ENCODE measurements around the gene KRTAP10-9.
A peak's percentile ranks its signal among the peaks of the same experiment; 100 is the strongest.
"Not testable (repeated sequence)": the region's sequence is repeated elsewhere in the genome, so short reads cannot be mapped to it uniquely, and the experiment has no call there.

The KRTAP10-9 gene

DNA sequence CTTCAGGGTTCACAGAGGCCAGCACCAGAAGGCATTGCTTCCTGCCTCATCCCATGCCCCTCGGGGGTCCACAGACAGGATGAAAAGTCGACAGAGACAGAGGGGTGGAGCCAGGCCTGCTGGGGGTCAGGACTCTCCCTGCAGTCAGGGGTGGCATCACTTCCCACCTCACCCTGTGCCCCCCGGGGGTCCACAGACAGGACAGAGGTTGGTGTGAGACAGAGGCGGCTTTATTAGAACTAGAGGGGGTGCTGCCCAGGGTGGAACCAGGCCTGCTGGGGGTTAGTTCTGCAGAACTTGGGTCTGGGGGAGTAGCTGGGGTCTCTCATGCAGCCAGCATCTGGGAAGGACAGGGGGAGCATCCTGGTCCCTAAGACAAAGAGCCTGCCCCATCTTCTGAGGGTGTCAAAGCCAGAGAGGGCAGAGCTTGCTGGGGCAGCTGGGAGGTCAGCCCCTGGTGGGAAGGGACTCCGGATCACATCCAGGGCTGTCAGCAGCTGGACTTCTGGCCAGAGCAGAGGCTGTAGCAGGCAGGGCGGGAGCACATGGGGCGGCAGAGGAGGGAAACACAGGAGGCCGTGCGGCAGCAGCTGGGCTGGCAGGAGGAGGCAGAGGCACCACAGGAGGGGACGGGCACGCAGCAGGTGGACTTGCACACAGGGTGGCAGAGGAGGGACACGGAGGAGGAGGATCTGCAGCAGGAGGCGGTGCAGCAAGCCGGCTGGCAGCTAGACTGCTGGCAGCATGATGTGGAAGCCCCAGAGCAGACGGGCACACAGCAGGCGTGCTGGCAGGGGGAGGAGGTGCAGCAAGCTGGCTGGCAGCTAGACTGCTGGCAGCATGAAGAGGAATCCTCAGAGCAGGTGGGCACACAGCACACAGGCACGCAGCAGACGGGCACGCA, 35.7 kb upstream of the KRTAP10-9 start:
- not testable (repeated sequence) for H3K9me3 Mint-ChIP-seq; ATAC-seq (ENCODE audit: low read depth); H3K4me1 Mint-ChIP-seq; H3K4me3 Mint-ChIP-seq; H3K36me3 Mint-ChIP-seq; H3K27ac Mint-ChIP-seq; DNase-seq (ENCODE audit: low spot score in 2 of 2)
- peaks cover 23% of the 10 kb centered on the region for H3K27me3 Mint-ChIP-seq

GRCh38 chr21:44591801-44592130, 35.1 kb upstream of the KRTAP10-9 start:
- H3K9me3 Mint-ChIP-seq; H3K4me1 Mint-ChIP-seq; H3K4me3 Mint-ChIP-seq; H3K27ac Mint-ChIP-seq; H3K36me3 Mint-ChIP-seq; ATAC-seq (ENCODE audit: low read depth): not testable (repeated sequence)
- H3K27me3 Mint-ChIP-seq, result peaks cover 19% of the 10 kb centered on the region
- peak in 1 of 2 donors; percentile 8 for DNase-seq (ENCODE audit: low spot score in 2 of 2)

DNA sequence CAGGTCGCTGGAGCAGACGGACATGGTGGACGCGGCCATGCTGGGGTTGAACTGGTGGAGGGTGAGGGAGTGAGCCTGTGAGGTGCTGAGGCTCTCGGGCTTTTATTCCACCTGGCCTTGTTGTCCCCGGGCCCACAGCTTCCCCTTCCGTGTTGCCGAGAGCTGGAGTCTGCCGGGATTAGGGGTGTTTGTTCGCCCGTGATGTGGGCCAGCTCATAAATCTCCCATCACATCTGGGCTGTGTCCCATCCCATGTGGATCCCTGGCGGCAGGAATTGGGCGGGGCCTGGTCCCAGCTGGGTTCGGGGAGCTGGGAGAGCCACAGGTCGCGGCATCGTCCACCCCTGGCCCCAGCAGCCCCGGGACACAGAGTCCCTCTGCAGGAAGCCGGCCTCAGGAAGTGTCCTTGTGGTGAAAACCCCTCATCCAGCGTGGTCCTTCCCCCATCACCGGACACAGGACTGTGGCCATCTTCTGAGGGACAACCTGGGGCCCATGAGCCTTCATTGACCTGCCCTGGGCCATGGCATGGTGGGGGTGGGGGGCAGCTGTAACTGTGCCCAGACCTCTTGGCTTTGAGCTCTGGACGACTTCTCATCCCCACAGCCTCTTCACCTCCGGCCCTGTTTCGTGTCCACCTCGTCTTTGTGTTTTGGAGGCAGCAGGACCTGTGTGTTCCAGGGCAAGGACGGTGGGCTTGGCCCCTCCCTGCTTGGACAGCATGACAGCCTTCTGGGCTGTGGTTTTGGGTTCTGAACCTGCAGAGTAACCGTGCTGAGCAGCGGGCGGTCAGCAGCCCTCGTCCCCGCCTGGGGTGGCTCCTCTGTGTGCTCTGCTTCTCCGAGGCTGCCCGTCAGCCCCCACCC, 34.2 kb upstream of the KRTAP10-9 start, which contains the start of gene KRTAP10-6:
Gene KRTAP10-6, minus strand, starts transcription at position 60 of the 866 bp plus-strand sequence. Its CDS starts 21 bp downstream, at position 39.
- no peaks in the 10 kb centered on the region for H3K9me3 Mint-ChIP-seq
- H3K27ac Mint-ChIP-seq, result no peak within 1 kb of the TSS
- H3K4me1 Mint-ChIP-seq, result peaks cover 2% of the 10 kb centered on the region
- ATAC-seq (ENCODE audit: low read depth), result no peak
- DNase-seq (ENCODE audit: low spot score in 2 of 2), result peak in 1 of 2 donors; percentile 6
- H3K36me3 Mint-ChIP-seq, result no peaks in the 10 kb centered on the region
- H3K27me3 Mint-ChIP-seq, result peaks cover 19% of the 10 kb centered on the region
- no peak within 1 kb of the TSS for H3K4me3 Mint-ChIP-seq

DNA sequence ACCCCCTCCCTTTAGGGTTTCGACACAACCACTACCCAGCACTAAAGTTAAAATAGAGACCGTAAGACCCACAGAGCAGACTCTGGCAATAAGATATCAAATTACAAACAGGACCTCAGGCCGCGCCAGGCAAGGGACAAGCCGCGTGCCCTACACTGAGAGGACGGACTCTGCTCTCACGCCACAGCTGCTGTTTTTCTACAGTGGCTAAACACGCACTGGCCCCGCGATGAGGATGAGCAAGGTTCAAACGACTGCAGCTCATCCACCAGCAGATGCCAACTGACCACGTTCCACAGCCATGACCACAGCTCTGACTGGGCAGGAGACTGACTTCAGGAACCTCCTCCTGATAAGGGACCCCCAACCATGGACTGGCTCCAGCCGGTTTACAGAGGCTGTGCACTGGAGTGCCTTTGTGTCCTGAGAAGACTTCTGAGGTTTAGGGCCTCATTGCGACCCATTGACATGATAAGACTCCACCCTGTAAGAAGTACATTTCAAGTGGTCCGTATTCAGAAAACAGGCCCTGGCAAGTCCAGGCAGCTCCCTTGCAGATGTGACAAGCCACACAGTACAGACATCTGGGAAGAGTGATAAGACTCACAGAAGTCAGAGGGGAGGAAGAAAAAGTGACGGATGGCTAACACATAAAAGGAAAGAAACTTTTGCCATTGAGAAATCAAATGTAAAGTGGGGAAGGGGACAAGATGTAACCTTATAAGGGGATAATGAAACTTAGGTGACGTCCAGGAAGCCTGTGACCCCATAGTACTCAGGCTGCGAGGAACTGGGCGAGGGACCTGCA, 33.1 kb upstream of the KRTAP10-9 start:
- DNase-seq (ENCODE audit: low spot score in 2 of 2) (no peak), ATAC-seq (ENCODE audit: low read depth) (no peak)
- Mint-ChIP-seq H3K27me3 (peaks cover 26% of the 10 kb centered on the region), H3K4me1 (peaks cover 2% of the 10 kb centered on the region), H3K4me3 (no peak overlapping the region), H3K27ac (no peak overlapping the region), H3K36me3 (peaks cover 2% of the 10 kb centered on the region), H3K9me3 (peaks cover 7% of the 10 kb centered on the region)

- Mint-ChIP-seq H3K4me1 (peaks cover 2% of the 10 kb centered on the region), H3K27me3 (peaks cover 23% of the 10 kb centered on the region), H3K27ac (no peak overlapping the region), H3K9me3 (peaks cover 10% of the 10 kb centered on the region), H3K4me3 (no peak overlapping the region), H3K36me3 (peaks cover 4% of the 10 kb centered on the region)
- DNase-seq (ENCODE audit: low spot score in 2 of 2), result no peak
- no peak for ATAC-seq (ENCODE audit: low read depth)
Measured at GRCh38 chr21:44594406-44594916, 32.4 kb upstream of the KRTAP10-9 start.

GRCh38 chr21:44595524-44595923, 31.4 kb upstream of the KRTAP10-9 start:
- peaks cover 25% of the 10 kb centered on the region for H3K27me3 Mint-ChIP-seq
- no peak for DNase-seq (ENCODE audit: low spot score in 2 of 2)
- H3K9me3 Mint-ChIP-seq, result peaks cover 10% of the 10 kb centered on the region
- H3K36me3 Mint-ChIP-seq, result peaks cover 4% of the 10 kb centered on the region
- no peak overlapping the region for H3K4me3 Mint-ChIP-seq
- peak overlapping the region; percentile 36 for H3K27ac Mint-ChIP-seq
- peaks cover 2% of the 10 kb centered on the region for H3K4me1 Mint-ChIP-seq
- no peak for ATAC-seq (ENCODE audit: low read depth)

- ATAC-seq (ENCODE audit: low read depth), result no peak
- peaks cover 2% of the 10 kb centered on the region for H3K4me1 Mint-ChIP-seq
- peaks cover 10% of the 10 kb centered on the region for H3K9me3 Mint-ChIP-seq
- H3K4me3 Mint-ChIP-seq, result no peak overlapping the region
- no peak for DNase-seq (ENCODE audit: low spot score in 2 of 2)
- H3K27ac Mint-ChIP-seq, result no peak overlapping the region
- H3K36me3 Mint-ChIP-seq, result peaks cover 4% of the 10 kb centered on the region
- peaks cover 26% of the 10 kb centered on the region for H3K27me3 Mint-ChIP-seq
Measured at GRCh38 chr21:44596068-44596725, 30.7 kb upstream of the KRTAP10-9 start.

DNA sequence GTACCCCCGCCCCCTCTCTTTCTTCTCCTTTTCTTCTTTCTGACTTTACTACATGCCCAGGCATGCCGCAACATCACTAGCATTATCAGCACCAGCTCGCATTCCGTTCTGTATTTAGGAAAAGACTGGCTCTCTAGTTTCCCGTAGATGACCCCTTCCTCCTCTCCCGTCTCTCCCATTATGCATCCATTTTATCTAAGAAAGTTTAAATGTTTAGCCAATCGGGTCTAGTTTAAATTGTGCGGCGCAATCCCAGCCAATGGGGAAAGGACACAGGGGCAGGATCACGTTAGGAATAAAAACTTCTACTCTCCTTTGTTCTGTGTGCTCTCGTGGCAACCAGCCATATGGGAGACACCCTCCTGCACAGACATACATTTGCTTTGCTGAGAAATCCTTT, 28.8 kb upstream of the KRTAP10-9 start:
- Mint-ChIP-seq H3K9me3 (peaks cover 10% of the 10 kb centered on the region), H3K27me3 (peaks cover 26% of the 10 kb centered on the region), H3K36me3 (peaks cover 4% of the 10 kb centered on the region), H3K4me1 (peaks cover 2% of the 10 kb centered on the region), H3K4me3 (no peak overlapping the region), H3K27ac (no peak overlapping the region)
- ATAC-seq (ENCODE audit: low read depth) (no peak), DNase-seq (ENCODE audit: low spot score in 2 of 2) (no peak)

GRCh38 chr21:44599264-44600029, 27.4 kb upstream of the KRTAP10-9 start:
- Mint-ChIP-seq H3K4me1 (peaks cover 2% of the 10 kb centered on the region), H3K9me3 (peaks cover 10% of the 10 kb centered on the region), H3K27me3 (peaks cover 26% of the 10 kb centered on the region), H3K36me3 (peaks cover 4% of the 10 kb centered on the region), H3K4me3 (no peak overlapping the region), H3K27ac (no peak overlapping the region)
- ATAC-seq (ENCODE audit: low read depth) (no peak), DNase-seq (ENCODE audit: low spot score in 2 of 2) (no peak)

GRCh38 chr21:44600118-44600978, 26.5 kb upstream of the KRTAP10-9 start, which contains the start of gene KRTAP10-7:
Gene KRTAP10-7, plus strand, starts transcription at chr21:44600597. Its CDS starts 25 bp downstream, at chr21:44600622.
- H3K36me3 Mint-ChIP-seq; H3K9me3 Mint-ChIP-seq; H3K4me3 Mint-ChIP-seq; ATAC-seq (ENCODE audit: low read depth); DNase-seq (ENCODE audit: low spot score in 2 of 2); H3K4me1 Mint-ChIP-seq: not testable (repeated sequence)
- H3K27me3 Mint-ChIP-seq, result peaks cover 25% of the 10 kb centered on the region
- H3K27ac Mint-ChIP-seq, result peak within 1 kb of the TSS; percentile 68

DNA sequence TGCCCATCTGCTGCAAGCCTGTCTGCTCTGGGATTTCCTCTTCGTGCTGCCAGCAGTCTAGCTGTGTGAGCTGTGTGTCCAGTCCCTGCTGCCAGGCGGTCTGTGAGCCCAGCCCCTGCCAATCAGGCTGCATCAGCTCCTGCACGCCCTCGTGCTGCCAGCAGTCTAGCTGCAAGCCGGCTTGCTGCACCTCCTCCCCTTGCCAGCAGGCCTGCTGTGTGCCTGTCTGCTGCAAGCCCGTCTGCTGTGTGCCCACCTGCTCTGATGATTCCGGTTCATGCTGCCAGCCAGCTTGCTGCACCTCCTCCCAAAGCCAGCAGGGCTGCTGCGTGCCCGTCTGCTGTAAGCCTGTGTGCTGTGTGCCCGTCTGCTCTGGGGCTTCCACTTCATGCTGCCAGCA, 25.8 kb upstream of the KRTAP10-9 start:
- H3K9me3 Mint-ChIP-seq, result peaks cover 12% of the 10 kb centered on the region
- H3K4me3 Mint-ChIP-seq; H3K27ac Mint-ChIP-seq; H3K4me1 Mint-ChIP-seq; H3K36me3 Mint-ChIP-seq; ATAC-seq (ENCODE audit: low read depth); DNase-seq (ENCODE audit: low spot score in 2 of 2): not testable (repeated sequence)
- peaks cover 27% of the 10 kb centered on the region for H3K27me3 Mint-ChIP-seq
